Kidney (tissue), 14 donors: ENCODE data around the gene AKAP6. TPM values are rescaled to one million over a fixed set of nuclear protein-coding genes. Genes with fewer than 3 reads are reported as not detected.

Experiments
- DNase-seq, 5 donors: peaks; one replicate each; pipeline ENCODE4 v3.0.0-alpha.2; 2013 to 2020
- FAIRE-seq: peaks from 2 replicates; lab custom pipeline; 2012; peaks lifted over from hg19 to GRCh38; lab: Jason Lieb, UNC
- H3K27ac ChIP-seq, 2 donors: one replicate each; pipeline ENCODE4 v1.7.0; 2013; ENCODE audit warnings: low read depth in 2 of 2, low read length in 2 of 2, inconsistent platforms in 1 of 2
- H3K27me3 ChIP-seq: one replicate; pipeline ENCODE4 v1.7.1; 2013; ENCODE audit warnings: low read length, inconsistent platforms; ENCODE audit not compliant: control insufficient read depth, insufficient read depth
- H3K36me3 ChIP-seq, 3 donors: one replicate each; pipeline versions ENCODE4 v1.7.0 to v1.7.1; 2013; ENCODE audit warnings: low read length in 3 of 3, control low read depth in 1 of 3, inconsistent platforms in 1 of 3; ENCODE audit not compliant: insufficient read depth in 3 of 3, control insufficient read depth in 2 of 3
- H3K4me1 ChIP-seq, 3 donors: one replicate each; pipeline versions ENCODE4 v1.7.0 to v1.7.1; 2013; ENCODE audit warnings: low read length in 3 of 3, inconsistent platforms in 1 of 3, low read depth in 1 of 3; ENCODE audit not compliant: control insufficient read depth in 2 of 3, insufficient read depth in 2 of 3
- H3K4me3 ChIP-seq, 3 donors: one replicate each; pipeline versions ENCODE4 v1.7.0 to v1.8.1; 2013; ENCODE audit warnings: low read length in 3 of 3, control low read depth in 1 of 3, inconsistent platforms in 1 of 3
- H3K9ac ChIP-seq, 3 donors: one replicate each; pipeline versions ENCODE4 v1.7.0 to v1.7.1; 2013; ENCODE audit warnings: low read length in 3 of 3, control low read depth in 1 of 3, inconsistent platforms in 1 of 3
- H3K9me3 ChIP-seq, 3 donors: one replicate each; pipeline versions ENCODE4 v1.7.0 to v1.7.1; 2013; ENCODE audit warnings: low read length in 3 of 3, control low read depth in 1 of 3, inconsistent platforms in 1 of 3; ENCODE audit not compliant: control insufficient read depth in 2 of 3, insufficient read depth in 1 of 3
- intact Hi-C: fragments of 100-400 bp; cut with DNase I; formaldehyde crosslinking; loops from one replicate; pipeline ENCODE4 v1.11.1; 2022
- polyA plus RNA-seq: library from polyadenylated mRNA; stranded (reverse); fragments of 350-450 nt; fragmentation: Illumina TruSeq; extraction: RNeasy Lipid Tissue Mini Kit (QIAGEN cat#74804); gene quantifications from one replicate; pipeline ENCODE4 v1.2.3, GENCODE V29; 2014; ENCODE audit warnings: low read depth, low replicate concordance; ENCODE audit not compliant: insufficient read depth
- total RNA-seq: library from RNA; stranded (reverse); fragmentation: NEBNext Ultra II Directional; extraction: Animal tissue kit (Norgen Biotek cat#: 25700); gene quantifications from one replicate; pipeline ENCODE4 v1.2.1, GENCODE V29; 2021
- TF ChIP-seq, protein P1 (sequence below): IDR thresholded peaks from 3 replicates; pipeline ENCODE4 v1.5.1; 2012; ENCODE audit warnings: mild to moderate bottlenecking, moderate library complexity, borderline replicate concordance; ENCODE audit not compliant: insufficient read depth; ENCODE audit errors: extremely low read depth
- donor health status: control.
- donor health status: control.
- donor health status: control.
- donor health status: control.
- donor health status: control.
- donor health status: DM: yes; HTN: yes; CAD: no.
- donor health status: Normal renal cell carcinoma (clear cell type).

Gene AKAP6
- total and polyA plus RNA-seq, 2 donors from 2014 or later, result 0.92 to 10.5 TPM

DNA sequence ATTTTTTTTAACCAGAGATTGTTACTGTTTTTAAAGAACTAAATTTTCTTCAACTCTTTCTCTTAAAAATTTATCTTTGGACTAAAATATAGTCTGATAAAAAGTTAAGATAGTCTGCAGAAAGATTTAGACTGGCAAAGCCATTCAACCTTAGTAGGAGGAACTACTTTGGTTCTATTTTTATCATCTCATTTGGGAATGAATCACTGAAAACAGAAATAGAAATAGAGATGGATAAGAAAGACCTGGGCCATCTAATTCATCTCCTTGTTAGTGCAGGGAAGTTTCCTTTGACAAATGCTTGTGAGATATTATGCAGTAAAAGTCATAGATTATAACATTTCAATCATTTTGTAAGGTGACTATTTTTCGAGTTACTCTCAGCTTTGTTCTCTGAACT is 346.3 kb downstream of the AKAP6 start:
- FAIRE-seq, result no peak
- intact Hi-C loops, result no loop called here
- DNase-seq, result no peak
- H3K9me3 ChIP-seq, result no peaks in the 10 kb centered on the region
- TF ChIP-seq, protein P1, sequence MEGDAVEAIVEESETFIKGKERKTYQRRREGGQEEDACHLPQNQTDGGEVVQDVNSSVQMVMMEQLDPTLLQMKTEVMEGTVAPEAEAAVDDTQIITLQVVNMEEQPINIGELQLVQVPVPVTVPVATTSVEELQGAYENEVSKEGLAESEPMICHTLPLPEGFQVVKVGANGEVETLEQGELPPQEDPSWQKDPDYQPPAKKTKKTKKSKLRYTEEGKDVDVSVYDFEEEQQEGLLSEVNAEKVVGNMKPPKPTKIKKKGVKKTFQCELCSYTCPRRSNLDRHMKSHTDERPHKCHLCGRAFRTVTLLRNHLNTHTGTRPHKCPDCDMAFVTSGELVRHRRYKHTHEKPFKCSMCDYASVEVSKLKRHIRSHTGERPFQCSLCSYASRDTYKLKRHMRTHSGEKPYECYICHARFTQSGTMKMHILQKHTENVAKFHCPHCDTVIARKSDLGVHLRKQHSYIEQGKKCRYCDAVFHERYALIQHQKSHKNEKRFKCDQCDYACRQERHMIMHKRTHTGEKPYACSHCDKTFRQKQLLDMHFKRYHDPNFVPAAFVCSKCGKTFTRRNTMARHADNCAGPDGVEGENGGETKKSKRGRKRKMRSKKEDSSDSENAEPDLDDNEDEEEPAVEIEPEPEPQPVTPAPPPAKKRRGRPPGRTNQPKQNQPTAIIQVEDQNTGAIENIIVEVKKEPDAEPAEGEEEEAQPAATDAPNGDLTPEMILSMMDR, result no peak
- H3K9ac ChIP-seq, result no peak overlapping the region
- no peak overlapping the region for H3K4me3 ChIP-seq
- H3K27ac ChIP-seq, result no peak overlapping the region
- H3K4me1 ChIP-seq, result no peaks in the 10 kb centered on the region
- no peaks in the 10 kb centered on the region for H3K36me3 ChIP-seq
- no peaks in the 10 kb centered on the region for H3K27me3 ChIP-seq

DNA sequence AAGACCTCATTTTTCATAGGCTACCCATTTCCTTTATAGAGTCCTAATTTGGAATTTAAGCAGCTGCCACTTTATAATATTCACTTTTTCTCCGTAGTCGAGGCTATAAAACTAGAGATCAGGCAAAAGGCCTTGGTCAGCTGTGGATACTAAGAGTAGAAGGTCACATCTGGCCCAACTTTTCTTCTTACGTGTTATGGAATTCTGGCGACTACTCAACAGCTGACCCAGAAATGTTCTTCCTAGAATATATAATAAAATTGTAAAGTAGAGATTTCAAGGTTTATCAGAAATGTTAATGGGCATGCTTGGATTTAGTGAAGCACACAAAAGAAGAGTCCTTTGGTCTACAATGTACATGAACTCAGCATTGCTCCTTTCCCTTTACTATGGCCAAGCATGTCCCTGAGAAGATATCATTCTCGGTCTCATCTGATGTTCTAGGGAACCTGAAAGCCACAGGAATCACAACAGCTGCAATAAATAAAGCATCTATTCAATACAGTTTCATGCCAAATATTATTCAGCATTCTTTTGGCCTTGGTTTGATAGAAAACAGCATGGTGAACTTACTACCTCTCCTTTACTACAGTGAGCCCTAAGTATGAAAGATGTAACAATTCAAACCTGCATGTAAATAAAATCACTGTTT is 348.2 kb downstream of the AKAP6 start:
- FAIRE-seq (no peak), DNase-seq (no peak)
- H3K9me3 ChIP-seq, result no peaks in the 10 kb centered on the region
- no peaks in the 10 kb centered on the region for H3K27me3 ChIP-seq
- H3K9ac ChIP-seq, result no peak overlapping the region
- H3K4me3 ChIP-seq, result no peak overlapping the region
- H3K27ac ChIP-seq, result no peak overlapping the region
- intact Hi-C loops, result no loop called here
- no peaks in the 10 kb centered on the region for H3K36me3 ChIP-seq
- TF ChIP-seq, protein P1, result no peak
- H3K4me1 ChIP-seq, result peaks cover 0 to 2% (median 0%) of the 10 kb centered on the region in 3 donors

DNA sequence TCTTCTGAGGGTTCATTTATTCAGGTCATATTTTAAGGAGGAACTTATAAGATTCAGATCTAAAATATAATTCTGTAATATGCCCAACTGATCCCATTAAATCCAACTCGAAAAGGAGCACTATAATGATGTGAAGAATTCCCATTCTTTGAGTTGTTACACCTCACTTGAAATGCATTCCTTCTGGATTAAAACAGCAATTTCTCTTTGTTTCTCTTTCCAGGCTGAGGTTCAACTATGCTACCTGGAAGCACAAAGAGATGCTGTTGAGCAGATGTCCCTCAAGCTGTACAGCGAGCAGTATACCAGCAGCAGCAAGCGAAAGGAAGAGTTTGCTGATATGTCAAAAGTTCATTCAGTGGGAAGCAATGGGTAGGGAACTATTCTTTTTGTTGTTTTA is 349.0 kb downstream of the AKAP6 start:
- DNase-seq (no peak), FAIRE-seq (no peak)
- intact Hi-C loops, result no loop called here
- Histone ChIP-seq H3K4me1 (peaks cover 0 to 2% (median 0%) of the 10 kb centered on the region in 3 donors), H3K36me3 (no peaks in the 10 kb centered on the region), H3K27ac (no peak overlapping the region), H3K9ac (no peak overlapping the region), H3K27me3 (no peaks in the 10 kb centered on the region), H3K9me3 (no peaks in the 10 kb centered on the region), H3K4me3 (no peak overlapping the region)
- TF ChIP-seq, protein P1, result no peak
